Measurements from ENCODE around the gene REEP6.
"Not testable (repeated sequence)": the region's sequence is repeated elsewhere in the genome, so short reads cannot be mapped to it uniquely, and the experiment has no call there.

Gene REEP6

GRCh38 chr19:1492474-1493006 lies 1.6 kb downstream of the REEP6 start:
- no peak for DNase-seq

GRCh38 chr19:1494115-1494815 lies 3.3 kb downstream of the REEP6 start:
- DNase-seq = no peak

- DNase-seq = no peak
Measured at GRCh38 chr19:1495051-1495798, 4.2 kb downstream of the REEP6 start.

- DNase-seq = no peak
Measured at GRCh38 chr19:1495799-1496713, 5.1 kb downstream of the REEP6 start.

- no peak for DNase-seq
Measured at GRCh38 chr19:1496714-1497577, 6.0 kb downstream of the REEP6 start.

- DNase-seq = no peak
Measured at GRCh38 chr19:1497578-1498235, 6.7 kb downstream of the REEP6 start.

- DNase-seq = not testable (repeated sequence)
Measured at GRCh38 chr19:1499231-1499630, 8.2 kb downstream of the REEP6 start.

GRCh38 chr19:1501200-1501595 lies 10.2 kb downstream of the REEP6 start:
- DNase-seq = no peak

GRCh38 chr19:1502433-1503088 lies 11.6 kb downstream of the REEP6 start:
- DNase-seq = no peak

GRCh38 chr19:1503089-1503924 lies 12.3 kb downstream of the REEP6 start:
- DNase-seq = no peak

- no peak for DNase-seq
Measured at GRCh38 chr19:1503925-1504773, 13.2 kb downstream of the REEP6 start.

GRCh38 chr19:1505012-1505411 lies 14.0 kb downstream of the REEP6 start:
- DNase-seq = no peak

- no peak for DNase-seq
Measured at GRCh38 chr19:1505991-1506881, 15.3 kb downstream of the REEP6 start.

- no peak for DNase-seq
Measured at GRCh38 chr19:1507192-1507660, 16.2 kb downstream of the REEP6 start.

GRCh38 chr19:1507763-1508506 lies 17.0 kb downstream of the REEP6 start:
- peak; percentile 92 for DNase-seq

GRCh38 chr19:1508507-1508856 lies 17.5 kb downstream of the REEP6 start:
- DNase-seq = no peak
